ENCODE measurements around the gene FNDC11. TPM values are rescaled to one million over a fixed set of nuclear protein-coding genes. Genes with fewer than 3 reads are reported as not detected.

The FNDC11 gene
- total and polyA plus RNA-seq, 2 donors (not counting 3 experiments of a cell fraction or from before 2014, with no cell fraction given), result 0.71 to 1.9 TPM

- POLR2A ChIA-PET, result interaction anchor here (0.6 to 1.4 kb wide), 8 partner anchors 9 to 400 kb away, joined by 3 to 10 read pairs (median 4); partner anchors contain the start of genes GMEB2 and UCKL1
- H3K79me2 ChIP-seq (ENCODE audit: control insufficient read depth, insufficient read depth, low read length), result peaks cover 5% of the 10 kb centered on the region
- dilution Hi-C loops (cut with MboI; ENCODE audit: extremely low pct_ligation_motif_present, low sequenced_read_pairs) (no loop called here), intact Hi-C loops (cut with micrococcal nuclease) (loop anchor here (5.0 kb wide), 1 partner anchor 53 kb away; the partner anchor contains the start of gene GMEB2)
- no peaks in the 10 kb centered on the region for H3K9me1 ChIP-seq (replicated peaks; ENCODE audit: control insufficient read depth, extremely low read depth, insufficient read depth, low read length)
- H2AFZ ChIP-seq (ENCODE audit: low read depth, low read length), result peak within 1 kb of the TSS; percentile 97
- H3K9ac ChIP-seq (replicated peaks; ENCODE audit: extremely low read depth, insufficient read depth, low read length), result peak within 1 kb of the TSS; percentile 90
- CTCF ChIA-PET, result interaction anchor here (0.6 to 1.6 kb wide), 5 partner anchors 9 to 405 kb away, joined by 3 to 6 read pairs (median 5); no protein-coding TSS in a partner anchor
- peak within 1 kb of the TSS; percentile 72 for H3K27ac ChIP-seq (ENCODE audit: insufficient read depth, low read depth, low read length)
- H3K4me1 ChIP-seq (ENCODE audit: control insufficient read depth, extremely low read depth, insufficient read depth, low read length), result peaks cover 10% of the 10 kb centered on the region
- H3K36me3 ChIP-seq (ENCODE audit: control insufficient read depth in 2 of 2, extremely low read depth in 1 of 2, insufficient read depth in 2 of 2, low read length in 2 of 2), result no peaks in the 10 kb centered on the region
- BruUV-seq (replicated peaks), result no TSS peak
- no peaks in the 10 kb centered on the region for H3K27me3 ChIP-seq (ENCODE audit: control insufficient read depth in 2 of 2, insufficient read depth in 2 of 2, low read length in 2 of 2)
- H3K4me3 ChIP-seq (replicated peaks in 1 of 3; ENCODE audit: insufficient read depth in 1 of 3, low read depth in 1 of 3, low read length in 3 of 3), result peak within 1 kb of the TSS; percentile 55 to 95 (median 87)
- no peak for TF ChIP-seq EZH2 (IDR thresholded peaks at IDR 0.05; ENCODE audit: borderline replicate concordance, low read depth, low read length, severe bottlenecking)
- TF ChIP-seq MYC (IDR thresholded peaks at IDR 0.05; ENCODE audit: low read depth, low read length), result no peak
- TF ChIP-seq JUN (IDR thresholded peaks at IDR 0.05; ENCODE audit: borderline replicate concordance, insufficient read depth, insufficient read length, low read depth), result no peak
- no peak for TF ChIP-seq MAX (IDR thresholded peaks at IDR 0.05; ENCODE audit: insufficient read depth, insufficient read length)
- no peak for TF ChIP-seq FOS (IDR thresholded peaks at IDR 0.05; ENCODE audit: borderline replicate concordance, insufficient read depth, low read length)
- peak; percentile 53 for TF ChIP-seq POLR2A (IDR thresholded peaks at IDR 0.05; ENCODE audit: low read depth, low read length)
- TF ChIP-seq GATA2 (IDR thresholded peaks at IDR 0.05; ENCODE audit: insufficient read depth, insufficient read length, low read depth, low read length), result no peak
- peak; percentile 50 for TF ChIP-seq POLR2AphosphoS5 (IDR thresholded peaks at IDR 0.05; ENCODE audit: insufficient read depth, low read depth, low read length)
- H4K20me1 ChIP-seq (replicated peaks; ENCODE audit: control insufficient read depth, extremely low read depth, insufficient read depth, low read length), result no peaks in the 10 kb centered on the region
- no peaks in the 10 kb centered on the region for H3K9me3 ChIP-seq (replicated peaks; ENCODE audit: control insufficient read depth, insufficient read depth, low read length)
- peak within 1 kb of the TSS; percentile 93 for H3K4me2 ChIP-seq (ENCODE audit: insufficient read depth, low read length)
- peak; percentile 52 for DNase-seq (ENCODE audit: low read depth, low spot score)
- FAIRE-seq, result peak; percentile 66
Measured at GRCh38 chr20:63574156-63574828, 20.3 kb downstream of the FNDC11 start, which contains the start of gene HELZ2. Gene HELZ2, minus strand, starts transcription at chr20:63574239. Its CDS starts 1,854 bp downstream, at chr20:63572385.

Data from endothelial cell of umbilical vein (primary cell).